ENCODE data around the gene NCOR1. TPM values are rescaled to one million over a fixed set of nuclear protein-coding genes. Genes with fewer than 3 reads are reported as not detected.

NCOR1 gene
- total RNA-seq, 1 experiment from 2014 or later: 83.8 TPM

DNA sequence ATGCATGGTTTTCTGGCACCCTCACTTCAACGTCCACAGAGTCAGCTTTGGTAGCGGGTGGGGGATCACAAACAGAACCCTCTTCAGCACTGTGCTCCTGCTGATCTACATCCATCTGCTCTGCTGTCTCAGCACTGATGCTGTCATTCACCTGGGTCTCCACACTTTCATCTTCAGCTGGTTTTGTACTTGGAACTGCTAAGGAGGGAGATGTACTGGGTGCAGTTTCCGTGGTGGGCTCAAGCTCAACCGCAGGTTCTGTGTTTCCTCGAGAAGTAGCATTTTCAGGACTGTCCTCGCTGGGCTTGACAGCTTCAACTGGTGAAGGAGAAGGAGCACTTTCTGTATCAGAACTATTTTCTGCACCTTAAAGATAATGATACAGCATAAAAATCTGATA, 113.9 kb downstream of the NCOR1 start:
- Histone ChIP-seq H3K4me3 (ENCODE audit: low read depth in 2 of 2, low read length in 2 of 2) (no peak overlapping the region), H3K4me1 (ENCODE audit: control insufficient read depth, insufficient read depth, low read length) (no peaks in the 10 kb centered on the region), H3K9me3 (ENCODE audit: control insufficient read depth, insufficient read depth, low read depth, low read length) (no peaks in the 10 kb centered on the region), H3K27ac (ENCODE audit: low read length) (no peak overlapping the region), H3K36me3 (ENCODE audit: control insufficient read depth, insufficient read depth, low read length) (peaks cover 9% of the 10 kb centered on the region), H3K27me3 (ENCODE audit: control insufficient read depth, insufficient read depth, low read length) (no peaks in the 10 kb centered on the region)
- DNase-seq (ENCODE audit: low read depth, low spot score) (no peak), ATAC-seq (no peak)
- ChIA-PET CTCF (no interaction called here), POLR2A (no interaction called here)
- intact Hi-C loops (cut with micrococcal nuclease; ENCODE audit: unreplicated experiment): no loop called here
- in situ Hi-C loops (cut with HindIII; ENCODE audit: low pct_unique_long_range_greater_than_20kb, low sequenced_read_pairs): no loop called here
- no TSS peak for BruUV-seq (replicated peaks)
- TF ChIP-seq, protein P1, sequence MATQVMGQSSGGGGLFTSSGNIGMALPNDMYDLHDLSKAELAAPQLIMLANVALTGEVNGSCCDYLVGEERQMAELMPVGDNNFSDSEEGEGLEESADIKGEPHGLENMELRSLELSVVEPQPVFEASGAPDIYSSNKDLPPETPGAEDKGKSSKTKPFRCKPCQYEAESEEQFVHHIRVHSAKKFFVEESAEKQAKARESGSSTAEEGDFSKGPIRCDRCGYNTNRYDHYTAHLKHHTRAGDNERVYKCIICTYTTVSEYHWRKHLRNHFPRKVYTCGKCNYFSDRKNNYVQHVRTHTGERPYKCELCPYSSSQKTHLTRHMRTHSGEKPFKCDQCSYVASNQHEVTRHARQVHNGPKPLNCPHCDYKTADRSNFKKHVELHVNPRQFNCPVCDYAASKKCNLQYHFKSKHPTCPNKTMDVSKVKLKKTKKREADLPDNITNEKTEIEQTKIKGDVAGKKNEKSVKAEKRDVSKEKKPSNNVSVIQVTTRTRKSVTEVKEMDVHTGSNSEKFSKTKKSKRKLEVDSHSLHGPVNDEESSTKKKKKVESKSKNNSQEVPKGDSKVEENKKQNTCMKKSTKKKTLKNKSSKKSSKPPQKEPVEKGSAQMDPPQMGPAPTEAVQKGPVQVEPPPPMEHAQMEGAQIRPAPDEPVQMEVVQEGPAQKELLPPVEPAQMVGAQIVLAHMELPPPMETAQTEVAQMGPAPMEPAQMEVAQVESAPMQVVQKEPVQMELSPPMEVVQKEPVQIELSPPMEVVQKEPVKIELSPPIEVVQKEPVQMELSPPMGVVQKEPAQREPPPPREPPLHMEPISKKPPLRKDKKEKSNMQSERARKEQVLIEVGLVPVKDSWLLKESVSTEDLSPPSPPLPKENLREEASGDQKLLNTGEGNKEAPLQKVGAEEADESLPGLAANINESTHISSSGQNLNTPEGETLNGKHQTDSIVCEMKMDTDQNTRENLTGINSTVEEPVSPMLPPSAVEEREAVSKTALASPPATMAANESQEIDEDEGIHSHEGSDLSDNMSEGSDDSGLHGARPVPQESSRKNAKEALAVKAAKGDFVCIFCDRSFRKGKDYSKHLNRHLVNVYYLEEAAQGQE (IDR thresholded peaks at IDR 0.05; ENCODE audit: insufficient read depth in 1 of 2, low read depth in 2 of 2, low read length in 1 of 2): no peak
- TF ChIP-seq SIN3A (IDR thresholded peaks at IDR 0.05; ENCODE audit: borderline replicate concordance, insufficient read depth, low read depth, low read length) (no peak), POLR2AphosphoS5 (IDR thresholded peaks at IDR 0.05; ENCODE audit: low read depth, low read length) (no peak)
- TF ChIP-seq, protein P2, sequence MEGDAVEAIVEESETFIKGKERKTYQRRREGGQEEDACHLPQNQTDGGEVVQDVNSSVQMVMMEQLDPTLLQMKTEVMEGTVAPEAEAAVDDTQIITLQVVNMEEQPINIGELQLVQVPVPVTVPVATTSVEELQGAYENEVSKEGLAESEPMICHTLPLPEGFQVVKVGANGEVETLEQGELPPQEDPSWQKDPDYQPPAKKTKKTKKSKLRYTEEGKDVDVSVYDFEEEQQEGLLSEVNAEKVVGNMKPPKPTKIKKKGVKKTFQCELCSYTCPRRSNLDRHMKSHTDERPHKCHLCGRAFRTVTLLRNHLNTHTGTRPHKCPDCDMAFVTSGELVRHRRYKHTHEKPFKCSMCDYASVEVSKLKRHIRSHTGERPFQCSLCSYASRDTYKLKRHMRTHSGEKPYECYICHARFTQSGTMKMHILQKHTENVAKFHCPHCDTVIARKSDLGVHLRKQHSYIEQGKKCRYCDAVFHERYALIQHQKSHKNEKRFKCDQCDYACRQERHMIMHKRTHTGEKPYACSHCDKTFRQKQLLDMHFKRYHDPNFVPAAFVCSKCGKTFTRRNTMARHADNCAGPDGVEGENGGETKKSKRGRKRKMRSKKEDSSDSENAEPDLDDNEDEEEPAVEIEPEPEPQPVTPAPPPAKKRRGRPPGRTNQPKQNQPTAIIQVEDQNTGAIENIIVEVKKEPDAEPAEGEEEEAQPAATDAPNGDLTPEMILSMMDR (IDR thresholded peaks at IDR 0.05): no peak

DNA sequence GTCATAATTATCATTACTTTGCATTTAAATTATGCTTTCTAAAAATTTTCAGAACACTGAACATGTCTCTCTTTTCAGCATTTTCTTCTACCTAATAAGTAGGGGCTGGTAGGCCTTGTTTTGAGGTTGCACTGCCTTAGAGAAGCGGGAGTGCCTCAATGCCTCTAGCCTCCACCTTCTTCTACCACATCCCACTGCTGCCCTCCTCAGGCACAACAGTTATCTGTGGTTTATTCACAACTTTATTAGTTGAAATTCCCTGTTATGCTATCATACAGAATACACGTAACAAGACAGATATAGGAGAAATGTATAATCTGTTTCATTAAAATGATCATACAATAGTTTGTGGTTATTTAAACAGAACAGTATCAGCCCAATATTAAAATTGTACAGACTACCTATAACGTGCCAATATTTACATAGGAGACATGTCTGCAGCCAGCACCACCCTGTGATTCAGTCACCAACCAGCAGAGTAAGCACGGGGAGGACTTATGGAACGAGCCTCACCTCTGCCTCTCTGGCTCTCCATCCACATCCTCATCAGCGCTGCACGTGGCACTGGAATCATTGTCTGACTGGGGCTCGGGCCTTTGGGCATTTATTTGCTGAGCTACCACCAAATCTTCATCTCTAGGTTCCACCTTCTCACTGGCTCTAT, 114.5 kb downstream of the NCOR1 start:
- TF ChIP-seq, protein P1 (IDR thresholded peaks at IDR 0.05; ENCODE audit: insufficient read depth in 1 of 2, low read depth in 2 of 2, low read length in 1 of 2): no peak
- TF ChIP-seq, protein P2 (IDR thresholded peaks at IDR 0.05): peak; percentile 44
- Histone ChIP-seq H3K27me3 (ENCODE audit: control insufficient read depth, insufficient read depth, low read length) (no peaks in the 10 kb centered on the region), H3K27ac (ENCODE audit: low read length) (no peak overlapping the region), H3K9me3 (ENCODE audit: control insufficient read depth, insufficient read depth, low read depth, low read length) (no peaks in the 10 kb centered on the region), H3K4me3 (ENCODE audit: low read depth in 2 of 2, low read length in 2 of 2) (no peak overlapping the region), H3K4me1 (ENCODE audit: control insufficient read depth, insufficient read depth, low read length) (no peaks in the 10 kb centered on the region), H3K36me3 (ENCODE audit: control insufficient read depth, insufficient read depth, low read length) (peaks cover 9% of the 10 kb centered on the region)
- ATAC-seq: peak; percentile 56; the same call in 1 of the 2 replicates
- in situ Hi-C loops (cut with HindIII; ENCODE audit: low pct_unique_long_range_greater_than_20kb, low sequenced_read_pairs) (no loop called here), intact Hi-C loops (cut with micrococcal nuclease; ENCODE audit: unreplicated experiment) (no loop called here)
- no TSS peak for BruUV-seq (replicated peaks)
- ChIA-PET CTCF (no interaction called here), POLR2A (no interaction called here)
- DNase-seq (ENCODE audit: low read depth, low spot score): no peak
